Uterus (tissue), 2 donors: Measurements from ENCODE around the gene DCBLD1.

Experiments used
- POLR2A ChIP-seq, 2 donors: fragments of 450-650 bp; IDR thresholded peaks; one replicate each; pipeline ENCODE4 v1.6.1; 2016; ENCODE audit warnings: antibody characterized with exemption in 2 of 2, mild to moderate bottlenecking in 1 of 2, moderate library complexity in 1 of 2
- TF ChIP-seq, protein P1 (sequence below), 4 experiments: fragments of 200-600 bp in 2 of 4; fragments of 450-650 bp in 2 of 4; sonication (generic) in 2 of 4; IDR thresholded peaks; one replicate each; pipeline ENCODE4 v1.5.1; 2016 to 2019; ENCODE audit warnings: antibody characterized with exemption in 4 of 4, mild to moderate bottlenecking in 2 of 4, moderate library complexity in 1 of 4

DNA sequence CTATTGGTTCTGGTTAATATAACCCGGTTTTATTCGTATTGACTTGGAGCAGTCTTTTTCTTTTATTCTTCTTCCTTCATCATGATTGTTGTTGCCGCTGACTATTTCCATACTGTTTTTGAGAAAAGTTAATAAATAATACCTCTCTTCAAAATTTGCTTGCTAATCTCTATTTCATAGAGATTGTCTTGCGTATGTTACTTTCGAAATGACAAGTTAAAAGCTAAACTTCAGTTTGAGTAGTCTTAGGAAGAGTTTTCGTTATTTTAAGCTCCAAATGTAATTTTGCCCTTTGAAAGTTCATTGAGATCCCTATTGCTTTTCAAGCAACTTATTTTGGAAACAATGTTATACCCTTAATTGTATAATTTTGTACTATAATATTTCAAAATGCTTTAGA lies 36.4 kb downstream of the DCBLD1 start:
- TF ChIP-seq, protein P1, sequence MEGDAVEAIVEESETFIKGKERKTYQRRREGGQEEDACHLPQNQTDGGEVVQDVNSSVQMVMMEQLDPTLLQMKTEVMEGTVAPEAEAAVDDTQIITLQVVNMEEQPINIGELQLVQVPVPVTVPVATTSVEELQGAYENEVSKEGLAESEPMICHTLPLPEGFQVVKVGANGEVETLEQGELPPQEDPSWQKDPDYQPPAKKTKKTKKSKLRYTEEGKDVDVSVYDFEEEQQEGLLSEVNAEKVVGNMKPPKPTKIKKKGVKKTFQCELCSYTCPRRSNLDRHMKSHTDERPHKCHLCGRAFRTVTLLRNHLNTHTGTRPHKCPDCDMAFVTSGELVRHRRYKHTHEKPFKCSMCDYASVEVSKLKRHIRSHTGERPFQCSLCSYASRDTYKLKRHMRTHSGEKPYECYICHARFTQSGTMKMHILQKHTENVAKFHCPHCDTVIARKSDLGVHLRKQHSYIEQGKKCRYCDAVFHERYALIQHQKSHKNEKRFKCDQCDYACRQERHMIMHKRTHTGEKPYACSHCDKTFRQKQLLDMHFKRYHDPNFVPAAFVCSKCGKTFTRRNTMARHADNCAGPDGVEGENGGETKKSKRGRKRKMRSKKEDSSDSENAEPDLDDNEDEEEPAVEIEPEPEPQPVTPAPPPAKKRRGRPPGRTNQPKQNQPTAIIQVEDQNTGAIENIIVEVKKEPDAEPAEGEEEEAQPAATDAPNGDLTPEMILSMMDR (IDR thresholded peaks at IDR 0.05): no peak
- TF ChIP-seq POLR2A (IDR thresholded peaks at IDR 0.05): no peak
